GM15510 (cell line): ENCODE results near the gene ALG14.

Source experiments
- POLR2A ChIP-seq: IDR thresholded peaks from 3 replicates; pipeline ENCODE4 v1.6.1; 2011; ENCODE audit warnings: borderline replicate concordance; ENCODE audit not compliant: insufficient read length; ENCODE audit errors: extremely low read depth

The ALG14 gene

DNA sequence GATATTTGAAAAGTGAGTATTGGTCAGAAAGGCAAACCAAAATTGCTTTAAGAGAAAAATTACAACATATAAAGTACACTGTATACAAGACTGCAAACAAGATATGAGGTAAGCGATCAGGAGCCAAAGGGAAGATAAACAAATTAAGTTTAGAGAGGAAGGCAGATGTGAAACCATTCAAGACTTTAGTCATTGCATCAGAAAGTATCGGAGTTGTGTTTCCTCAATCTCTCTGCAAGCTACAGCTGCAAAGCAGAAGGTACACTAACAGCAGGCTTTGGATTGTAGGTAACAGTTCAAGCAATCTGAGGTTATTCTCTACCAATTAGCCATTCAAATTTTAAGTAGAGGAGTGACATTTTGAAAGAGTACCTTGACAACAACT lies 23.1 kb upstream of the ALG14 start:
- no peak for TF ChIP-seq POLR2A

DNA sequence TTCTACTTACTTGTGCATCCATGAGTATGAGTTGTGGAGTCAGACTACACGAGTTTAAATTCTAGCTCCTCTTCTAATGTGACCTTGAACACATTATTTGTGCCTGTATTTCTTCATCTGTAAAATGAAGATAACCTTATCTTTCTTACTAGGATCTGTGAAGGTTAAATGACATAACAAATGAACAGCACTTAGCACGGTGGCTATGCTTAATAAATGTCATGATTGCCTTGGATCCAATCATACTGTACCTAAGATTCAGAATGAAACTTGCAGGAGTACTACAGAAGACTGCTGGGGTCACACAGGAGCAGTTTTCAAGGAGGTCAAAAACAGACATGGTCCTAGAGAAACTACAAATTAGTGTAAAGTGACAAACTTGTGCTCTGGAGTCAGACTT lies 22.2 kb upstream of the ALG14 start:
- no peak for TF ChIP-seq POLR2A

DNA sequence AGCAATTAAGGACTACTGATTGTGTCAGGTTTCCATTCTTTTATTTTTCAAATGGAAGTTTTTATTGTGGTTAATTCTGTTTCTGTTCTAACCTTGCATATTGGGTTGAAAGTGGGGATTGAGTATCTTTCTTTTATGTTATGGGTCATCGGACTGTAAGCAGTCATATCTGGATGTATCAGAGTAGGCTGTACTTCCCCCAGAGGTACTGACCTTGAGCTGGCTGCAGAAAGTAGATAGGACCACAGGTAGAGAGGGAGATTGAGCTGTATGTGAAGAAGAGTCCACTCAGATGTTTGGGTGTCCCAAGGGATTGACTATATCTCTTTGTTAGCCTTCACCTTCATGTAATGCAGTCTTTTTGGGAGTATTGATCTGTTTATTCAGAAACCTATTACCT lies 20.5 kb upstream of the ALG14 start:
- TF ChIP-seq POLR2A, result no peak

GRCh38 chr1:95089650-95090287 lies 17.0 kb upstream of the ALG14 start:
- no peak for TF ChIP-seq POLR2A

DNA sequence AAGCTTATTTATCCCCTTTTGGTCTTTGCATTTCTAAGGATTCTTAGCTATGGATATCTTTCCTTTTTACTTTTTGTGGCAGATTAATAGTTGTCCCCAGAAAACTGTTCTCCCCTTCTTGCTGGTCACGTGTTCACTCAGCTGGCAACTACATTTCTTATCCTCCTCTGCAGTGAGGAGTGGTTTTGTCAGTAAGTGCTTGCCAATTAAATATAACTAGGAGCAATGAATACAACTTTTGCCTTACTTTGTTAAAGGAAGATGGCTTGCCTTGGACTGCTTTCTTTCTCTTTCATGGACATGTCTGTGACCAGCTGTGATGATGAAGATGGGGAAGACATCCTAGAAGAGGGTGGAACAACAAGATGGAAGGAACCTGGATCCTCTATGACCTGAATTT lies 15.6 kb upstream of the ALG14 start:
- TF ChIP-seq POLR2A, result no peak

DNA sequence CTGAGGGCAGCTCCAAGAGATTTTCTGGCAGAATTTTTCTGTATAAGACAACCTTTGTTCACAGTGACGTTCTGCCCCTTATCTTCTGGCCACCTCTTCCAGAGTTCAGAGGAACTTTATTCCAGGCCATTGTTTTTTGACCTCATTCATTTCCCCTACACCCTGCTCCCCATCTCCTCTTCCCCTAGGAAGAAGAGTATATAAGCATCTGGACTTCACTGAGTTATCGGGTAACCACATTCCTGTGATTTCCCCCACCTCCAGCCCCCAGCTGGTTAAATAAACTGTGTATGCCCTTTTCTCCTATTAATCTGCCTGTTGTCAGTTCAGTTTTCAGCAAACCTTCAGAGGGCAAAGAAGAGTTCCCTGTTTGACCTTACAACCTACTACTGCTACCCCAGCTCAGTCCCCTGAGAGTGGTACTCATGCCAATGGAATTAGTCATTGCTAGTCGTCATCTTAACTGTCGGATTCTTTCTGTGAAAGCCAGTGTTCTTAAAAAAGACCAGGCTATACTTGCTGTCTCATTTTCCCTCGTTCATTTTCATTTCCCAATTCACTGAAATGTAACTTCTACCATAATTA lies 14.3 kb upstream of the ALG14 start:
- no peak for TF ChIP-seq POLR2A

- TF ChIP-seq POLR2A, result no peak
These were observed 12.6 kb upstream of the ALG14 start for GRCh38 chr1:95085376-95085775.

- TF ChIP-seq POLR2A, result no peak
These were observed 11.8 kb upstream of the ALG14 start for GRCh38 chr1:95084317-95085176.

DNA sequence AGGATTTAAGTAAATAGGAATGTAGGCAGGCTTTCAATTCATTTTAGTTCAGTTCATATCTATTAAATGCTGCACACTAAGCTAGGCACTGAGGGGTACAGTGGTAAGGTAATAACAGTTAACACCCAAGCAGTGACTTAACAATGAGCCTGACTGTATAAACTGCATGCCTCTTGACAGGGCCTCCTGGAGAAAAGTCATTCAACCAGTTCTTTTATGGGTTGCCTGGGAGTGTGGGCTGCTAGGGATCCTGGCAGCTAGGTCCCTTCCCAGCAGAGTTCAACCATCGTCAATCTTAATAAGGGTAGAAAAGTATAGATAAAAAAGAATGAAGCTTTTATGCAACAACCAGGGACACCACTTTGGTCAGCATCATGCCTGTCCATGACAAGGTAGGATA lies 8.1 kb upstream of the ALG14 start:
- no peak for TF ChIP-seq POLR2A

GRCh38 chr1:95080446-95080845 lies 7.7 kb upstream of the ALG14 start:
- no peak for TF ChIP-seq POLR2A

- no peak for TF ChIP-seq POLR2A
These were observed 3.3 kb upstream of the ALG14 start for GRCh38 chr1:95076034-95076433.

DNA sequence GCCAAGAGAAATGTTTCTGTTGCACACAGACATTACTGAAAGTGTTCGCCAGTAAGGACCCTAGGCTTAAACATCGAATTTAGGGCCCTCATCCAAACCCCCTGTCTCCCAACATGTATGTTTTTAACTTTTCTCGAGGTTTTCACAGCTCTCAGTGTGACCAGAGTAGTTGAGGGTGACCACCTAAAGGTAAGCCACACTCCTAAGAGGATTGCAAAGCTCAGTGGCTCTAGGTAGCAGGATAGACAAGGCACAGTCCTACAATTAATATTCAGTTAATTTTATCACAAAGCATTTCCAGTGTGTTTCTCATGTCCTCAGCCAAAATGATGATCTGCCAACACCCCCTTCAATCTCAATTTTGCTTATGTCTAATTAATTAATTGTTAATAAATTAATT lies 695 bp upstream of the ALG14 start:
- no peak for TF ChIP-seq POLR2A

- TF ChIP-seq POLR2A, result no peak
These were observed 634 bp downstream of the ALG14 start for GRCh38 chr1:95072117-95072516.

- no peak for TF ChIP-seq POLR2A
These were observed 1.2 kb downstream of the ALG14 start for GRCh38 chr1:95071539-95071938.

GRCh38 chr1:95069710-95070093 lies 3.0 kb downstream of the ALG14 start:
- no peak for TF ChIP-seq POLR2A
